ENCODE measurements around the gene TMEM178A.

TMEM178A gene

GRCh38 chr2:39706945-39707344 is 41.2 kb downstream of the TMEM178A start:
- Histone ChIP-seq H4K20me1 (ENCODE audit: control insufficient read depth, insufficient read depth, low read depth, low read length) (no peaks in the 10 kb centered on the region), H3K4me3 (ENCODE audit: low read length) (no peak overlapping the region), H3F3A (ENCODE audit: control insufficient read depth, insufficient read depth) (no peaks in the 10 kb centered on the region), H3K9me3 (ENCODE audit: control insufficient read depth, insufficient read depth, low read length) (no peaks in the 10 kb centered on the region), H3K27me3 (ENCODE audit: control insufficient read depth, low read length) (0 out of 2 replicates have a peak, but pooled peaks cover 4% of the 10 kb centered on the region), H3K9me2 (replicated peaks; ENCODE audit: control insufficient read depth, low read length) (no peaks in the 10 kb centered on the region), H3K27ac (ENCODE audit: low read depth, low read length) (no peak overlapping the region), H3K4me1 (ENCODE audit: control insufficient read depth, low read length) (no peaks in the 10 kb centered on the region), H3K4me2 (ENCODE audit: low read length) (no peak overlapping the region), H3K36me3 (ENCODE audit: control insufficient read depth, low read length) (no peaks in the 10 kb centered on the region), H3K79me2 (ENCODE audit: control insufficient read depth, low read length) (no peaks in the 10 kb centered on the region)
- no peak for TF ChIP-seq EZH2phosphoT487 (IDR thresholded peaks at IDR 0.05; ENCODE audit: borderline replicate concordance, low read length)
- TF ChIP-seq CTCF (IDR thresholded peaks at IDR 0.05; ENCODE audit: low read depth, low read length, poor library complexity, severe bottlenecking), result no peak

- H3K9me3 ChIP-seq (ENCODE audit: control insufficient read depth, insufficient read depth, low read length), result no peaks in the 10 kb centered on the region
- 0 out of 2 replicates have a peak, but pooled peaks cover 4% of the 10 kb centered on the region for H3K27me3 ChIP-seq (ENCODE audit: control insufficient read depth, low read length)
- H3K36me3 ChIP-seq (ENCODE audit: control insufficient read depth, low read length), result no peaks in the 10 kb centered on the region
- no peak overlapping the region for H3K4me2 ChIP-seq (ENCODE audit: low read length)
- H3K9me2 ChIP-seq (replicated peaks; ENCODE audit: control insufficient read depth, low read length), result no peaks in the 10 kb centered on the region
- H3F3A ChIP-seq (ENCODE audit: control insufficient read depth, insufficient read depth), result no peaks in the 10 kb centered on the region
- no peaks in the 10 kb centered on the region for H3K4me1 ChIP-seq (ENCODE audit: control insufficient read depth, low read length)
- no peak for TF ChIP-seq CTCF (IDR thresholded peaks at IDR 0.05; ENCODE audit: low read depth, low read length, poor library complexity, severe bottlenecking)
- TF ChIP-seq EZH2phosphoT487 (IDR thresholded peaks at IDR 0.05; ENCODE audit: borderline replicate concordance, low read length), result no peak
- no peaks in the 10 kb centered on the region for H3K79me2 ChIP-seq (ENCODE audit: control insufficient read depth, low read length)
- H4K20me1 ChIP-seq (ENCODE audit: control insufficient read depth, insufficient read depth, low read depth, low read length), result no peaks in the 10 kb centered on the region
- no peak overlapping the region for H3K4me3 ChIP-seq (ENCODE audit: low read length)
- H3K27ac ChIP-seq (ENCODE audit: low read depth, low read length), result no peak overlapping the region
Measured at GRCh38 chr2:39708003-39708402, 42.3 kb downstream of the TMEM178A start.

GRCh38 chr2:39710807-39711206 is 45.1 kb downstream of the TMEM178A start:
- H3K4me1 ChIP-seq (ENCODE audit: control insufficient read depth, low read length), result no peaks in the 10 kb centered on the region
- no peaks in the 10 kb centered on the region for H3F3A ChIP-seq (ENCODE audit: control insufficient read depth, insufficient read depth)
- peaks cover 6% of the 10 kb centered on the region; the same call in 1 of the 2 replicates for H3K27me3 ChIP-seq (ENCODE audit: control insufficient read depth, low read length)
- H3K9me3 ChIP-seq (ENCODE audit: control insufficient read depth, insufficient read depth, low read length), result no peaks in the 10 kb centered on the region
- no peaks in the 10 kb centered on the region for H3K9me2 ChIP-seq (replicated peaks; ENCODE audit: control insufficient read depth, low read length)
- no peak for TF ChIP-seq EZH2phosphoT487 (IDR thresholded peaks at IDR 0.05; ENCODE audit: borderline replicate concordance, low read length)
- TF ChIP-seq CTCF (IDR thresholded peaks at IDR 0.05; ENCODE audit: low read depth, low read length, poor library complexity, severe bottlenecking), result no peak
- H3K36me3 ChIP-seq (ENCODE audit: control insufficient read depth, low read length), result no peaks in the 10 kb centered on the region
- no peak overlapping the region for H3K4me2 ChIP-seq (ENCODE audit: low read length)
- H3K27ac ChIP-seq (ENCODE audit: low read depth, low read length), result no peak overlapping the region
- H4K20me1 ChIP-seq (ENCODE audit: control insufficient read depth, insufficient read depth, low read depth, low read length), result no peaks in the 10 kb centered on the region
- no peaks in the 10 kb centered on the region for H3K79me2 ChIP-seq (ENCODE audit: control insufficient read depth, low read length)
- no peak overlapping the region for H3K4me3 ChIP-seq (ENCODE audit: low read length)
